ENCODE measurements around the gene PHYH. TPM values are rescaled to one million over a fixed set of nuclear protein-coding genes. Genes with fewer than 3 reads are reported as not detected.
"Not testable (repeated sequence)": the region's sequence is repeated elsewhere in the genome, so short reads cannot be mapped to it uniquely, and the experiment has no call there.

Gene PHYH
- total RNA-seq, 1 experiment from 2014 or later = 12.2 TPM

GRCh38 chr10:13308096-13308495 is 8.2 kb upstream of the PHYH start:
- DNase-seq = no peak
- Histone ChIP-seq H3K4me3 (ENCODE audit: insufficient read depth, low read depth, low read length) (no peak overlapping the region), H3K36me3 (replicated peaks; ENCODE audit: control insufficient read depth, insufficient read depth, low read length) (no peaks in the 10 kb centered on the region), H3K27me3 (ENCODE audit: control insufficient read depth, insufficient read depth, low read length) (no peaks in the 10 kb centered on the region)

- DNase-seq = no peak
- Histone ChIP-seq H3K36me3 (replicated peaks; ENCODE audit: control insufficient read depth, insufficient read depth, low read length) (no peaks in the 10 kb centered on the region), H3K27me3 (ENCODE audit: control insufficient read depth, insufficient read depth, low read length) (no peaks in the 10 kb centered on the region), H3K4me3 (ENCODE audit: insufficient read depth, low read depth, low read length) (no peak overlapping the region)
Measured at GRCh38 chr10:13306103-13306502, 6.2 kb upstream of the PHYH start.

GRCh38 chr10:13302821-13303555 is 3.1 kb upstream of the PHYH start:
- peaks cover 8% of the 10 kb centered on the region; the same call in 1 of the 2 replicates for H3K27me3 ChIP-seq (ENCODE audit: control insufficient read depth, insufficient read depth, low read length)
- no peak for DNase-seq
- H3K4me3 ChIP-seq (ENCODE audit: insufficient read depth, low read depth, low read length) = no peak overlapping the region
- no peaks in the 10 kb centered on the region for H3K36me3 ChIP-seq (replicated peaks; ENCODE audit: control insufficient read depth, insufficient read depth, low read length)

- H3K36me3 ChIP-seq (replicated peaks; ENCODE audit: control insufficient read depth, insufficient read depth, low read length) = no peaks in the 10 kb centered on the region
- DNase-seq = no peak
- peaks cover 8% of the 10 kb centered on the region; the same call in 1 of the 2 replicates for H3K27me3 ChIP-seq (ENCODE audit: control insufficient read depth, insufficient read depth, low read length)
- peak overlapping the region; percentile 64 for H3K4me3 ChIP-seq (ENCODE audit: insufficient read depth, low read depth, low read length)
Measured at GRCh38 chr10:13298748-13299436, 972 bp downstream of the PHYH start.

GRCh38 chr10:13296476-13296875 is 3.4 kb downstream of the PHYH start:
- DNase-seq = no peak

GRCh38 chr10:13294784-13295183 is 5.1 kb downstream of the PHYH start:
- no peaks in the 10 kb centered on the region for H3K36me3 ChIP-seq (replicated peaks; ENCODE audit: control insufficient read depth, insufficient read depth, low read length)
- peaks cover 8% of the 10 kb centered on the region; the same call in 1 of the 2 replicates for H3K27me3 ChIP-seq (ENCODE audit: control insufficient read depth, insufficient read depth, low read length)
- DNase-seq = no peak
- H3K4me3 ChIP-seq (ENCODE audit: insufficient read depth, low read depth, low read length) = no peak overlapping the region

More at GRCh38 chr10:13296476-13296875, 3.4 kb downstream of the PHYH start:
- Histone ChIP-seq H3K27me3 (ENCODE audit: control insufficient read depth, insufficient read depth, low read length) (peaks cover 8% of the 10 kb centered on the region; the same call in 1 of the 2 replicates), H3K36me3 (replicated peaks; ENCODE audit: control insufficient read depth, insufficient read depth, low read length) (no peaks in the 10 kb centered on the region), H3K4me3 (ENCODE audit: insufficient read depth, low read depth, low read length) (no peak overlapping the region)

- no peak for DNase-seq
- H3K27me3 ChIP-seq (ENCODE audit: control insufficient read depth, insufficient read depth, low read length) = no peaks in the 10 kb centered on the region
- no peaks in the 10 kb centered on the region; the same call in none of the 2 replicates for H3K36me3 ChIP-seq (replicated peaks; ENCODE audit: control insufficient read depth, insufficient read depth, low read length)
Measured at GRCh38 chr10:13291821-13292773, 7.8 kb downstream of the PHYH start.

GRCh38 chr10:13291061-13291460 is 8.8 kb downstream of the PHYH start:
- no peak for DNase-seq
- no peak overlapping the region for H3K4me3 ChIP-seq (ENCODE audit: insufficient read depth, low read depth, low read length)
- no peaks in the 10 kb centered on the region; the same call in none of the 2 replicates for H3K36me3 ChIP-seq (replicated peaks; ENCODE audit: control insufficient read depth, insufficient read depth, low read length)
- H3K27me3 ChIP-seq (ENCODE audit: control insufficient read depth, insufficient read depth, low read length) = no peaks in the 10 kb centered on the region

More at GRCh38 chr10:13291821-13292773, 7.8 kb downstream of the PHYH start:
- H3K4me3 ChIP-seq (ENCODE audit: insufficient read depth, low read depth, low read length) = no peak overlapping the region

- Histone ChIP-seq H3K4me3 (ENCODE audit: insufficient read depth, low read depth, low read length) (no peak overlapping the region), H3K36me3 (replicated peaks; ENCODE audit: control insufficient read depth, insufficient read depth, low read length) (no peaks in the 10 kb centered on the region; the same call in none of the 2 replicates), H3K27me3 (ENCODE audit: control insufficient read depth, insufficient read depth, low read length) (no peaks in the 10 kb centered on the region)
- no peak for DNase-seq
Measured at GRCh38 chr10:13284050-13284449, 15.8 kb downstream of the PHYH start.

GRCh38 chr10:13282348-13282747 is 17.5 kb downstream of the PHYH start:
- not testable (repeated sequence) for DNase-seq; H3K36me3 ChIP-seq (replicated peaks; ENCODE audit: control insufficient read depth, insufficient read depth, low read length); H3K4me3 ChIP-seq (ENCODE audit: insufficient read depth, low read depth, low read length); H3K27me3 ChIP-seq (ENCODE audit: control insufficient read depth, insufficient read depth, low read length)

GRCh38 chr10:13276749-13277365 is 23.0 kb downstream of the PHYH start:
- no peaks in the 10 kb centered on the region for H3K27me3 ChIP-seq (ENCODE audit: control insufficient read depth, insufficient read depth, low read length)
- no peak for DNase-seq
- H3K4me3 ChIP-seq (ENCODE audit: insufficient read depth, low read depth, low read length) = no peak overlapping the region
- no peaks in the 10 kb centered on the region; the same call in 1 of the 2 replicates for H3K36me3 ChIP-seq (replicated peaks; ENCODE audit: control insufficient read depth, insufficient read depth, low read length)

- not testable (repeated sequence) for H3K4me3 ChIP-seq (ENCODE audit: insufficient read depth, low read depth, low read length); DNase-seq; H3K27me3 ChIP-seq (ENCODE audit: control insufficient read depth, insufficient read depth, low read length); H3K36me3 ChIP-seq (replicated peaks; ENCODE audit: control insufficient read depth, insufficient read depth, low read length)
Measured at GRCh38 chr10:13276146-13276545, 23.7 kb downstream of the PHYH start.

GRCh38 chr10:13272164-13272571 is 27.7 kb downstream of the PHYH start:
- no peaks in the 10 kb centered on the region for H3K27me3 ChIP-seq (ENCODE audit: control insufficient read depth, insufficient read depth, low read length)
- H3K36me3 ChIP-seq (replicated peaks; ENCODE audit: control insufficient read depth, insufficient read depth, low read length) = no peaks in the 10 kb centered on the region
- no peak overlapping the region for H3K4me3 ChIP-seq (ENCODE audit: insufficient read depth, low read depth, low read length)
- DNase-seq = peak; percentile 53
